OCI-LY1 (cell line): ENCODE measurements around the gene SPACA4.

Experiments
- H2AFZ ChIP-seq: fragments of 200-600 bp; sonication (generic), shearing (Covaris generic); 2 replicates; pipeline ENCODE4 v1.6.0; 2014; ENCODE audit warnings: antibody characterized with exemption, mild to moderate bottlenecking, low read length
- H3F3A ChIP-seq: fragments of 200-600 bp; sonication (generic), shearing (Covaris generic); 2 replicates; pipeline ENCODE4 v1.6.0; 2014; ENCODE audit warnings: mild to moderate bottlenecking, antibody characterized with exemption, low read length, moderate library complexity; ENCODE audit not compliant: insufficient read depth
- H3K27ac ChIP-seq: fragments of 200-600 bp; sonication (generic); 2 replicates; pipeline ENCODE4 v1.5.1; 2014; ENCODE audit warnings: low read length, mixed run types, mild to moderate bottlenecking, low read depth; ENCODE audit not compliant: poor library complexity, severe bottlenecking
- H3K27me3 ChIP-seq: fragments of 200-600 bp; sonication (generic); 2 replicates; pipeline ENCODE4 v1.6.0; 2014; ENCODE audit warnings: antibody characterized with exemption, mild to moderate bottlenecking, low read length, moderate library complexity; ENCODE audit not compliant: insufficient read depth
- H3K36me3 ChIP-seq: fragments of 200-600 bp; sonication (generic); 2 replicates; pipeline ENCODE4 v1.6.1; 2014; ENCODE audit warnings: mild to moderate bottlenecking, antibody characterized with exemption, low read length, moderate library complexity, mixed read lengths; ENCODE audit not compliant: insufficient read depth
- H3K4me1 ChIP-seq: fragments of 200-600 bp; sonication (generic); 2 replicates; pipeline ENCODE4 v1.5.1; 2014; ENCODE audit warnings: mild to moderate bottlenecking, low read length, moderate library complexity; ENCODE audit not compliant: insufficient read depth, severe bottlenecking
- H3K4me2 ChIP-seq: fragments of 200-600 bp; sonication (generic), shearing (Covaris generic); 2 replicates; pipeline ENCODE4 v1.6.1; 2014; ENCODE audit warnings: low read length
- H3K4me3 ChIP-seq: fragments of 200-600 bp; sonication (generic); 2 replicates; pipeline ENCODE4 v1.5.1; 2014; ENCODE audit warnings: low read length, low read depth, mild to moderate bottlenecking, mixed read lengths; ENCODE audit not compliant: poor library complexity, severe bottlenecking
- H3K79me2 ChIP-seq: fragments of 200-600 bp; shearing (Covaris generic); 2 replicates; pipeline ENCODE4 v1.6.1; 2016; ENCODE audit warnings: mixed run types, low read length, mixed read lengths; ENCODE audit not compliant: insufficient read depth
- H3K9ac ChIP-seq: fragments of 200-600 bp; sonication (generic), shearing (Covaris generic); 2 replicates; pipeline ENCODE4 v1.6.1; 2014; ENCODE audit warnings: mild to moderate bottlenecking, low read length, mixed read lengths
- H3K9me2 ChIP-seq: fragments of 200-600 bp; sonication (generic), shearing (Covaris generic); 2 replicates; pipeline ENCODE4 v1.6.1; 2014; ENCODE audit warnings: low read depth, mild to moderate bottlenecking, low read length, mixed read lengths
- H3K9me3 ChIP-seq: fragments of 200-600 bp; shearing (Covaris generic); 2 replicates; pipeline ENCODE4 v1.6.1; 2014; ENCODE audit warnings: low read length, mixed read lengths
- H4K20me1 ChIP-seq: fragments of 200-600 bp; sonication (generic), shearing (Covaris generic); 2 replicates; pipeline ENCODE4 v1.6.0; 2016; ENCODE audit warnings: mild to moderate bottlenecking, low read length; ENCODE audit not compliant: insufficient read depth
- CTCF ChIP-seq: fragments of 200-600 bp; sonication (generic), shearing (Covaris generic); IDR thresholded peaks from 2 replicates; pipeline ENCODE4 v1.5.1; 2017; ENCODE audit warnings: mild to moderate bottlenecking, antibody characterized with exemption, low read length, moderate library complexity, mixed read lengths
- EZH2 ChIP-seq: fragments of 200-600 bp; sonication (generic), shearing (Covaris generic); IDR thresholded peaks from 2 replicates; pipeline ENCODE4 v1.8.0; 2017; ENCODE audit warnings: borderline replicate concordance, mixed run types, mild to moderate bottlenecking, antibody characterized with exemption, low read length, moderate library complexity, mixed read lengths

Gene SPACA4

DNA sequence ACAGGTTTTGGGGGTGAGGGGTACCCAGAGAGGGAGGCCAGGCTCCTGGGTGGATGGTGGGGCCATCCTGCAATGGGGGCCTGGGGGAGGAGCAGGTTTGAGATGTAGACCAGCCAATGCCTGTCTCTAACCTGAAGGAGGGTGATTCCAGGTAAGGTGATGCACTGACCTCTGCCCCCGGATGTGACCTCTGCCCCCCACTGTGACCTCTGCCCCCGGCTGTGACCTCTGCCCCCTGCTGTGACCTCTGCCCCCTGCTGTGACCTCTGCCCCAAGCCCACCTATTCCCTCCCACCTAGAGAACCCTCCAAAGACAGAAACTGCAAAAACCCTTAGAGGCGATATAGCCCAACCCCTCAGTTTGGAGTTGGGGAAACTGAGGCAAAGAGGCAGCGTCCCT is 10.3 kb upstream of the SPACA4 start:
- peak overlapping the region; percentile 14; the same call in 1 of the 2 replicates for H3K4me2 ChIP-seq
- peaks cover 4% of the 10 kb centered on the region; the same call in 1 of the 2 replicates for H3K27me3 ChIP-seq
- H3K27ac ChIP-seq, result no peak overlapping the region
- TF ChIP-seq CTCF (no peak), EZH2 (no peak)
- no peak overlapping the region for H3K9ac ChIP-seq
- H3K9me3 ChIP-seq, result no peaks in the 10 kb centered on the region
- no peaks in the 10 kb centered on the region for H3K9me2 ChIP-seq
- no peaks in the 10 kb centered on the region; the same call in 1 of the 2 replicates for H3K36me3 ChIP-seq
- no peaks in the 10 kb centered on the region for H3F3A ChIP-seq
- H3K4me1 ChIP-seq, result peaks cover 9% of the 10 kb centered on the region
- H3K4me3 ChIP-seq, result no peak overlapping the region
- no peaks in the 10 kb centered on the region for H4K20me1 ChIP-seq
- H3K79me2 ChIP-seq, result no peaks in the 10 kb centered on the region
- no peak overlapping the region for H2AFZ ChIP-seq

GRCh38 chr19:48596679-48597465 is 9.7 kb upstream of the SPACA4 start:
- no peak overlapping the region for H2AFZ ChIP-seq
- peaks cover 9% of the 10 kb centered on the region for H3K4me1 ChIP-seq
- H3K36me3 ChIP-seq, result no peaks in the 10 kb centered on the region; the same call in 1 of the 2 replicates
- no peaks in the 10 kb centered on the region for H3K9me2 ChIP-seq
- H3K79me2 ChIP-seq, result no peaks in the 10 kb centered on the region
- no peak for TF ChIP-seq EZH2
- no peak for TF ChIP-seq CTCF
- no peaks in the 10 kb centered on the region for H3F3A ChIP-seq
- no peaks in the 10 kb centered on the region for H4K20me1 ChIP-seq
- peak overlapping the region; percentile 14; the same call in 1 of the 2 replicates for H3K4me2 ChIP-seq
- no peak overlapping the region for H3K27ac ChIP-seq
- H3K9ac ChIP-seq, result no peak overlapping the region; the same call in 1 of the 2 replicates
- H3K27me3 ChIP-seq, result peaks cover 4% of the 10 kb centered on the region; the same call in 1 of the 2 replicates
- H3K4me3 ChIP-seq, result peak overlapping the region; percentile 30
- no peaks in the 10 kb centered on the region for H3K9me3 ChIP-seq

GRCh38 chr19:48598996-48599700 is 7.4 kb upstream of the SPACA4 start:
- no peaks in the 10 kb centered on the region for H3K79me2 ChIP-seq
- H3K4me2 ChIP-seq, result no peak overlapping the region
- H3K36me3 ChIP-seq, result no peaks in the 10 kb centered on the region; the same call in 1 of the 2 replicates
- H3K9me2 ChIP-seq, result no peaks in the 10 kb centered on the region
- H3K27ac ChIP-seq, result no peak overlapping the region
- H3K4me3 ChIP-seq, result no peak overlapping the region
- H3K9me3 ChIP-seq, result no peaks in the 10 kb centered on the region
- no peaks in the 10 kb centered on the region for H4K20me1 ChIP-seq
- no peak overlapping the region for H3K9ac ChIP-seq
- peaks cover 9% of the 10 kb centered on the region for H3K4me1 ChIP-seq
- H3F3A ChIP-seq, result no peaks in the 10 kb centered on the region
- H3K27me3 ChIP-seq, result peaks cover 4% of the 10 kb centered on the region; the same call in 1 of the 2 replicates
- TF ChIP-seq CTCF (no peak), EZH2 (no peak)
- no peak overlapping the region for H2AFZ ChIP-seq
